H1 (cell line): ENCODE data around the gene LDLRAD4. TPM values are rescaled to one million over a fixed set of nuclear protein-coding genes. Genes with fewer than 3 reads are reported as not detected.

ENCODE experiments used
- GABPA ChIP-seq: IDR thresholded peaks from 2 replicates; pipeline ENCODE4 v1.6.1; 2011; ENCODE audit warnings: mild to moderate bottlenecking, low read length, moderate library complexity, borderline replicate concordance; ENCODE audit not compliant: insufficient read depth
- GTF2F1 ChIP-seq: IDR thresholded peaks from 2 replicates; pipeline ENCODE4 v1.6.1; 2012; ENCODE audit warnings: low read depth, low read length, improper control_type of control experiment, borderline replicate concordance
- RBBP5 ChIP-seq: IDR thresholded peaks from 2 replicates; pipeline ENCODE4 v1.7.1; 2012; ENCODE audit warnings: low read depth, mild to moderate bottlenecking, inconsistent platforms, low read length, moderate library complexity, borderline replicate concordance
- ZNF274 ChIP-seq: IDR thresholded peaks from 2 replicates; pipeline ENCODE4 v1.7.0; 2012; ENCODE audit warnings: low read length, borderline replicate concordance; ENCODE audit errors: extremely low read depth
- polyA plus RNA-seq, 7 experiments: library from polyadenylated mRNA; depleted of rRNA in 3 of 7; stranded (reverse) in 5 of 7; unstranded in 2 of 7; fragments of >200 nt in 5 of 7; fragments of 200-250 nt in 2 of 7; gene quantifications; 1 replicate in 5 of 7; 2 replicates in 1 of 7; 4 replicates in 1 of 7; pipeline versions ENCODE4 v1.2.1 to v1.2.3, GENCODE V29; 2011 to 2013; ENCODE audit warnings: missing spikeins in 2 of 7, mixed read lengths in 2 of 7
- total RNA-seq: library from RNA; stranded (reverse); fragmentation: NEBNext Ultra II Directional; extraction: Animal tissue kit (Norgen Biotek cat#: 25700); gene quantifications from 2 replicates; pipeline ENCODE4 v1.2.1, GENCODE V29; 2021
- TF ChIP-seq, protein P1 (sequence below): fragments of 300-600 bp; sonication (generic); IDR thresholded peaks from 2 replicates; pipeline ENCODE4 v1.7.1; 2012; ENCODE audit warnings: low read length, moderate library complexity, mild to moderate bottlenecking, inconsistent platforms; ENCODE audit not compliant: insufficient replicate concordance
- TF ChIP-seq, protein P2 (sequence below), 3 experiments: IDR thresholded peaks; 1 replicate in 2 of 3; 2 replicates in 1 of 3; pipeline versions ENCODE4 v1.5.1 to v1.6.1; 2011; ENCODE audit warnings: low read length in 3 of 3, mild to moderate bottlenecking in 3 of 3, inconsistent platforms in 2 of 3, low read depth in 1 of 3, moderate library complexity in 1 of 3; ENCODE audit not compliant: insufficient read depth in 1 of 3; ENCODE audit errors: control extremely low read depth in 1 of 3

The LDLRAD4 gene
- total and polyA plus RNA-seq, 2 of the 8 experiments (the other 6 are each of a cell fraction or from before 2014, with no cell fraction given) = 0.77 to 1.4 TPM

DNA sequence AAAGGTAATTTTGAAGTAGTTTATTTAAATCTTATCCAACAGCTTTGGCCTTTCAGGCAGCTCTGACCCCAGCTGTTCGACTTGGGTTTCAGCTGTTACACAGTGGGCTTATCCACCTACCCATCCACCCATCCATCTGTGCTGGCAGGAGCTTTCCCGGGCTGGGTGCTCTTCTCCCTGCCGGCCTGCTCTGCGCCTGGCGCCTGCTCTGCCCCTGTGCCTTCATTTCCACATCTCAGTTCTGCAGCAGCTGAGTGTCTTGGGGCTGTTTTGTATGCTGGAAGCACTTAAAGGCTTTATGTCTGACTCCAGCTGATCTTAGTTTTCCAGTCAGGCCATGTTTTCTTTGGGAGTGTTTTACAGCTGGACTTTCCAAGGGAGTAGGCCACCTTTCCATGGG is 24.2 kb downstream of the LDLRAD4 start (continued):
- TF ChIP-seq, protein P1, sequence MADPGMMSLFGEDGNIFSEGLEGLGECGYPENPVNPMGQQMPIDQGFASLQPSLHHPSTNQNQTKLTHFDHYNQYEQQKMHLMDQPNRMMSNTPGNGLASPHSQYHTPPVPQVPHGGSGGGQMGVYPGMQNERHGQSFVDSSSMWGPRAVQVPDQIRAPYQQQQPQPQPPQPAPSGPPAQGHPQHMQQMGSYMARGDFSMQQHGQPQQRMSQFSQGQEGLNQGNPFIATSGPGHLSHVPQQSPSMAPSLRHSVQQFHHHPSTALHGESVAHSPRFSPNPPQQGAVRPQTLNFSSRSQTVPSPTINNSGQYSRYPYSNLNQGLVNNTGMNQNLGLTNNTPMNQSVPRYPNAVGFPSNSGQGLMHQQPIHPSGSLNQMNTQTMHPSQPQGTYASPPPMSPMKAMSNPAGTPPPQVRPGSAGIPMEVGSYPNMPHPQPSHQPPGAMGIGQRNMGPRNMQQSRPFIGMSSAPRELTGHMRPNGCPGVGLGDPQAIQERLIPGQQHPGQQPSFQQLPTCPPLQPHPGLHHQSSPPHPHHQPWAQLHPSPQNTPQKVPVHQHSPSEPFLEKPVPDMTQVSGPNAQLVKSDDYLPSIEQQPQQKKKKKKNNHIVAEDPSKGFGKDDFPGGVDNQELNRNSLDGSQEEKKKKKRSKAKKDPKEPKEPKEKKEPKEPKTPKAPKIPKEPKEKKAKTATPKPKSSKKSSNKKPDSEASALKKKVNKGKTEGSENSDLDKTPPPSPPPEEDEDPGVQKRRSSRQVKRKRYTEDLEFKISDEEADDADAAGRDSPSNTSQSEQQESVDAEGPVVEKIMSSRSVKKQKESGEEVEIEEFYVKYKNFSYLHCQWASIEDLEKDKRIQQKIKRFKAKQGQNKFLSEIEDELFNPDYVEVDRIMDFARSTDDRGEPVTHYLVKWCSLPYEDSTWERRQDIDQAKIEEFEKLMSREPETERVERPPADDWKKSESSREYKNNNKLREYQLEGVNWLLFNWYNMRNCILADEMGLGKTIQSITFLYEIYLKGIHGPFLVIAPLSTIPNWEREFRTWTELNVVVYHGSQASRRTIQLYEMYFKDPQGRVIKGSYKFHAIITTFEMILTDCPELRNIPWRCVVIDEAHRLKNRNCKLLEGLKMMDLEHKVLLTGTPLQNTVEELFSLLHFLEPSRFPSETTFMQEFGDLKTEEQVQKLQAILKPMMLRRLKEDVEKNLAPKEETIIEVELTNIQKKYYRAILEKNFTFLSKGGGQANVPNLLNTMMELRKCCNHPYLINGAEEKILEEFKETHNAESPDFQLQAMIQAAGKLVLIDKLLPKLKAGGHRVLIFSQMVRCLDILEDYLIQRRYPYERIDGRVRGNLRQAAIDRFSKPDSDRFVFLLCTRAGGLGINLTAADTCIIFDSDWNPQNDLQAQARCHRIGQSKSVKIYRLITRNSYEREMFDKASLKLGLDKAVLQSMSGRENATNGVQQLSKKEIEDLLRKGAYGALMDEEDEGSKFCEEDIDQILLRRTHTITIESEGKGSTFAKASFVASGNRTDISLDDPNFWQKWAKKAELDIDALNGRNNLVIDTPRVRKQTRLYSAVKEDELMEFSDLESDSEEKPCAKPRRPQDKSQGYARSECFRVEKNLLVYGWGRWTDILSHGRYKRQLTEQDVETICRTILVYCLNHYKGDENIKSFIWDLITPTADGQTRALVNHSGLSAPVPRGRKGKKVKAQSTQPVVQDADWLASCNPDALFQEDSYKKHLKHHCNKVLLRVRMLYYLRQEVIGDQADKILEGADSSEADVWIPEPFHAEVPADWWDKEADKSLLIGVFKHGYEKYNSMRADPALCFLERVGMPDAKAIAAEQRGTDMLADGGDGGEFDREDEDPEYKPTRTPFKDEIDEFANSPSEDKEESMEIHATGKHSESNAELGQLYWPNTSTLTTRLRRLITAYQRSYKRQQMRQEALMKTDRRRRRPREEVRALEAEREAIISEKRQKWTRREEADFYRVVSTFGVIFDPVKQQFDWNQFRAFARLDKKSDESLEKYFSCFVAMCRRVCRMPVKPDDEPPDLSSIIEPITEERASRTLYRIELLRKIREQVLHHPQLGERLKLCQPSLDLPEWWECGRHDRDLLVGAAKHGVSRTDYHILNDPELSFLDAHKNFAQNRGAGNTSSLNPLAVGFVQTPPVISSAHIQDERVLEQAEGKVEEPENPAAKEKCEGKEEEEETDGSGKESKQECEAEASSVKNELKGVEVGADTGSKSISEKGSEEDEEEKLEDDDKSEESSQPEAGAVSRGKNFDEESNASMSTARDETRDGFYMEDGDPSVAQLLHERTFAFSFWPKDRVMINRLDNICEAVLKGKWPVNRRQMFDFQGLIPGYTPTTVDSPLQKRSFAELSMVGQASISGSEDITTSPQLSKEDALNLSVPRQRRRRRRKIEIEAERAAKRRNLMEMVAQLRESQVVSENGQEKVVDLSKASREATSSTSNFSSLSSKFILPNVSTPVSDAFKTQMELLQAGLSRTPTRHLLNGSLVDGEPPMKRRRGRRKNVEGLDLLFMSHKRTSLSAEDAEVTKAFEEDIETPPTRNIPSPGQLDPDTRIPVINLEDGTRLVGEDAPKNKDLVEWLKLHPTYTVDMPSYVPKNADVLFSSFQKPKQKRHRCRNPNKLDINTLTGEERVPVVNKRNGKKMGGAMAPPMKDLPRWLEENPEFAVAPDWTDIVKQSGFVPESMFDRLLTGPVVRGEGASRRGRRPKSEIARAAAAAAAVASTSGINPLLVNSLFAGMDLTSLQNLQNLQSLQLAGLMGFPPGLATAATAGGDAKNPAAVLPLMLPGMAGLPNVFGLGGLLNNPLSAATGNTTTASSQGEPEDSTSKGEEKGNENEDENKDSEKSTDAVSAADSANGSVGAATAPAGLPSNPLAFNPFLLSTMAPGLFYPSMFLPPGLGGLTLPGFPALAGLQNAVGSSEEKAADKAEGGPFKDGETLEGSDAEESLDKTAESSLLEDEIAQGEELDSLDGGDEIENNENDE = no peak
- TF ChIP-seq, protein P2, sequence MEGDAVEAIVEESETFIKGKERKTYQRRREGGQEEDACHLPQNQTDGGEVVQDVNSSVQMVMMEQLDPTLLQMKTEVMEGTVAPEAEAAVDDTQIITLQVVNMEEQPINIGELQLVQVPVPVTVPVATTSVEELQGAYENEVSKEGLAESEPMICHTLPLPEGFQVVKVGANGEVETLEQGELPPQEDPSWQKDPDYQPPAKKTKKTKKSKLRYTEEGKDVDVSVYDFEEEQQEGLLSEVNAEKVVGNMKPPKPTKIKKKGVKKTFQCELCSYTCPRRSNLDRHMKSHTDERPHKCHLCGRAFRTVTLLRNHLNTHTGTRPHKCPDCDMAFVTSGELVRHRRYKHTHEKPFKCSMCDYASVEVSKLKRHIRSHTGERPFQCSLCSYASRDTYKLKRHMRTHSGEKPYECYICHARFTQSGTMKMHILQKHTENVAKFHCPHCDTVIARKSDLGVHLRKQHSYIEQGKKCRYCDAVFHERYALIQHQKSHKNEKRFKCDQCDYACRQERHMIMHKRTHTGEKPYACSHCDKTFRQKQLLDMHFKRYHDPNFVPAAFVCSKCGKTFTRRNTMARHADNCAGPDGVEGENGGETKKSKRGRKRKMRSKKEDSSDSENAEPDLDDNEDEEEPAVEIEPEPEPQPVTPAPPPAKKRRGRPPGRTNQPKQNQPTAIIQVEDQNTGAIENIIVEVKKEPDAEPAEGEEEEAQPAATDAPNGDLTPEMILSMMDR (IDR thresholded peaks at IDR 0.05; ENCODE audit: control extremely low read depth in 1 of 3, insufficient read depth in 1 of 3, low read depth in 1 of 3, low read length in 3 of 3) = no peak
- TF ChIP-seq ZNF274 (no peak), GTF2F1 (no peak), GABPA (no peak), RBBP5 (no peak)
